A549 treated with AZD2906 at 1 μM for 4 hours (cell line): ENCODE data around the gene CASP2. TPM values are rescaled to one million over a fixed set of nuclear protein-coding genes. Genes with fewer than 3 reads are reported as not detected.

Experiments
- total RNA-seq: library from RNA; stranded (reverse); fragments of 200-300 nt; extraction: Qiagen RNA extraction; gene quantifications from 5 replicates; pipeline ENCODE4 v1.2.3, GENCODE V29; 2022

Gene CASP2
- total RNA-seq, result 17.4 to 23.3 TPM (median 19.3 TPM) in 5 replicates

DNA sequence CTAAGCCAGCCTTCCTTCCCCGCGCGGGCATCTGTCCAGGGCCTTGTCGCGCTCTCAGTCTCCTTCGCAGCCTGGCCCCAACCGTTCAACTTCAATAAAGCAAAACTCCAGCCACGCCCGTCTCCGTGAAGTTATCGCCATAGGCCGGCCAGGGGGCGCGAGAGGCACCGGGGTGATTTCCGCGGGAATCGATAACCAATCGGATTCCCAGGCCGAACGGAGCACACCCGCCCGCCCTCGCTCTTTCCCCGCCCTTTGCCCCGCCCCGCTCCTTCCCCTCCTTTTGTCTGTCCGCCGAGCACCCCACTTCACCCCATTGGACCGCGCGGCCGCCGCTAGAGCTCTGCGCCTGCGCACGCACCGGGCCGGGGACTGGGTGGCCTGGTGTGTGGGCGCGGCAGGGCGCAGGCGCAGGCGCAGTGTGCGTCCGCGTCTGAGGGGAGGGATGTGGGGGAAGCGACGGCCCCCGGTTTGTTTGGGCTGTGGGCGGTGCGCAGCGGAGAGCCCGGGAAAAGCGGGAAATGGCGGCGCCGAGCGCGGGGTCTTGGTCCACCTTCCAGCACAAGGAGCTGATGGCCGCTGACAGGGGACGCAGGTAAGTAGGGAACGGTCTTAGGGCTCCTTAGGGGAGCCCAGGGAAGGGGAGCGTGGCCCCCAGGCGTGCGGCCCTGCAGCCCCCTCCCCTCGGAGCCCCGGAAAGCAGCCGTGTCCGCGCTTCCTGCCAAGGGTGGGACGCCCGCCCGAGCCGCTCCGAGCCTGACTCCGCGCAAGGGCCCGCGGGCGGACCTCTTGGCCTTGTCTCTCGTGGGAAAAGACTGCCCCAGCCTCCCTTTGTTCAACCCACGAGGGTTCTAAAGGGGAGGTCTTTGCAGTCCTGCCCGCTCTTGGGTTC lies at the start of gene CASP2:
CASP2 (plus strand) TSS at position 417 of the 892 bp plus-strand sequence; CDS start at position 522, 105 bp downstream.

DNA sequence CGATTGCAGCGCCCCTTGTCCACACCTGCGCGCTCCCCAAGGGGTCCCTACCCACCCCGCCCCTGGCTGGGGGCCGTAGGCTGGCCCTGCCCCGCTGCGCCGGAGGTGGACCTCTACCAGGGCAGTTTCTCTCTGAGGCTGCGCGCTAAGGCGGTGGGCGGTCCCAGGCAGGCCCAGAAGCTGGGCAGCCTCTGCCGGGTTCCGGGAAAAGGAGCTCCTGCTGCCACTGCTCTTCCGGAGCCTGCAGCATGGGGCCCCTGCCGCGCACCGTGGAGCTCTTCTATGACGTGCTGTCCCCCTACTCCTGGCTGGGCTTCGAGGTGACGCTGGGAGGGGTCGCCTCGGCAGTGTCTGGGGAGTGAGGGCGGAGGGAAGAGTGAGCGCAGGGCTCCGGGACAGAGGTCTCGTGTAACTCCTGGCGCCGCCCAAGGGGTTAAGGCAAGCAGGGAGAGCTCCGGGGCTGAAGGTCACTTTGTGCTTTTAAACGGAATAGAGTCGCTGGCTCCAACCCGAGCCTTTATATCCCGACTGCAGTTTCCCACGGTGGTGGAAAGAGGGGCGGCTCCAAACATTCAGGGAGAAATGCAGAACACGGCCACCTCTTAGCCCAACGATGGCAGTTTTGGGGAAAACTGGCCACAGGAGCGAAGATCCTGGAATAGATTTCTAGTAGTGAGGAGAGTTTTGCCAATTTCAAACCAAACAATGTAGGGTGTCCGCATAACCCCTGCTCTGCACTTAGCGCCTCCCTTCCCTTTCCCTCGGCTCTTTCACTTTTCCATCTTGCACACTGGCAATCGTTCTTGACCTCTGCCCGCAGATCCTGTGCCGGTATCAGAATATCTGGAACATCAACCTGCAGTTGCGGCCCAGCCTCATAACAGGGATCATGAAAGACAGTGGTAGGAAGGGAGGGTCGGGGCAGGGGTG lies 24.6 kb upstream of the CASP2 start, which contains the start of gene GSTK1:
GSTK1 (plus strand) TSS at position 176 of the 930 bp plus-strand sequence; CDS start at position 249, 73 bp downstream.

DNA sequence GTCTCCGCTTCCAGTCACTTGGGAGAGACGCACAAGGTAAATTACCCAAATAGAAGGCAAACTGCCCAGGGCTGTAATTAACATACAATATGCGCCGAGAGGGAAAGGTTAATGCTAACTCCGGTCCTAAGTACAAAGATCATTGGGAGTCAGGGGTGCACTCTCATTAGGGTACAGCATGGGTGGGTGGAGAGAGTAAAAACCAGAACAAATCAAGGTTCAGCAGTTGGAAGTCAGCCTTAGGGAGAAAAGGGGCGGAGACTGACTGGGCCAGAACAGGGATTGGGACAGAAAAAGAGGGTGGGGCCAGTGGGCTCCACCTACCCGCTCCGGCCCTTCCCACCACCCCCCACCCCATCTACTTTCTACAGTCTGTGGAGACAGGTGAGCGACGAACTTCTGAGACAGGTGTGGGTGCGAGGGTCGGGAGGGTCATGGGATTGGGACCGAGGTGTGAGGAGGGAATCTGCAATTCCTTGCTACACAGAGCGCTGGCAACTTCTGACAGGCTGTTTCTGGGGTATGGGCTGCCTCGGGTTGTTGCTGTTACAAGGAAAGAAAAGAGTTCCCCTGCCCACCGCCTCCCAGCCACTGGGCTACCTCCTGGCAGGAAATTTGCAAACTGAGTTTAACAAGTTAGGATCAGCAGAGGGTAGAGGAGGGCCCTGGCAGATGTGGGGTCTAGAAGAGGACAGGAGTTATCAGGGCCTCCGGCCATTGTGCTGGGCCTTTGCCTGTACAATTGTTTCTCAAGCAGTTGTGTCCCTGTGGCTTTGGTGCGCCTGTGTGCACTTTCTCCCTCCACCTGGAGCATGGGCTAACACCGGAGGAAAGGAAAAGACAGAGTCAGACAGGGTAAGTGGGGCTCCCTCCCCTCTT lies 3.3 kb upstream of the CASP2 start, which contains the start of gene TMEM139:
TMEM139 (plus strand) TSS at position 368 of the 879 bp plus-strand sequence. CDS start 1,000 bp downstream, outside the sequence.

DNA sequence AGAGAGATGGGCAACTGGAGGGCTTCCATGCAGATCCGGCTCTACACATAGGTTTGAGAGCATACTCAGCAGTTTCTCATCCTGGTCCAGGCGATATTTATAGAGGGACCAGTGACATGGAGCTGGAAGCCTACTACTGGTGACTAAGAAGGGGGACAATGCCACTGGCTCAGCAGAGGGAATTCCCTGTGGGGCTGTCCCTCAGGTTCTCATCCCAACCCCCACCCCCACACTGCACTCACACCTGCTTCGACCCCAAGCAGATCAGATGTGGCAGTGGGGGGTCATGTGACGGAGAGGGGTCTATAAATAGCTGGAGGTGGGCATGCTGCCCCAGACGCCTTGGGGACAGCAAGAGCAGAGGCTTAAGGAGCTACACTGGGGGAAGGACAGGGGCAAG lies 27.6 kb downstream of the CASP2 start, which contains the start of gene CLCN1:
CLCN1 (plus strand) TSS at position 336 of the 400 bp plus-strand sequence. CDS start 102 bp downstream, outside the sequence.

Other genes starting within 250 kb of the CASP2 start
- gene OR6V1, start 236.0 kb upstream of the CASP2 start, total RNA-seq, result not detected in 5 replicates
- gene PIP, start 156.3 kb upstream of the CASP2 start, total RNA-seq, result 0.16 to 0.41 TPM (median 0.29 TPM) in 3 of 5 replicates, not detected in the others
- gene TAS2R39, start 104.9 kb upstream of the CASP2 start, total RNA-seq, result not detected in 5 replicates
- gene TAS2R40, start 66.3 kb upstream of the CASP2 start, total RNA-seq, result not detected in 5 replicates
- gene GSTK1, start 24.9 kb upstream of the CASP2 start, total RNA-seq, result 106 to 121 TPM (median 118 TPM) in 5 replicates
- gene TMEM139, start 3.4 kb upstream of the CASP2 start, total RNA-seq, result 0.66 to 1.2 TPM (median 1.2 TPM) in 5 replicates
- gene CLCN1, start 27.8 kb downstream of the CASP2 start, total RNA-seq, result 0.02 to 0.08 TPM (median 0.03 TPM) in 4 of 5 replicates, not detected in the other
- 0.28 to 0.40 TPM (median 0.37 TPM) in 5 replicates for gene FAM131B, start 74.4 kb downstream of the CASP2 start, total RNA-seq
- gene ZYX, start 93.0 kb downstream of the CASP2 start, total RNA-seq, result 162 to 216 TPM (median 196 TPM) in 5 replicates
- gene EPHA1, start 120.5 kb downstream of the CASP2 start, total RNA-seq, result 0.05 TPM in 1 of 5 replicates, not detected in the others
- gene TAS2R60, start 155.1 kb downstream of the CASP2 start, total RNA-seq, result not detected in 5 replicates
- gene TAS2R41, start 189.5 kb downstream of the CASP2 start, total RNA-seq, result not detected in 5 replicates